SK-N-SH treated with all-trans-retinoic acid at 6 μM for 48 hours (cell line): ENCODE results near the gene KRTAP5-3.

ENCODE experiments used
- ARNTL ChIP-seq: fragments of 450-650 bp; formaldehyde crosslinking; IDR thresholded peaks from 2 replicates; pipeline ENCODE4 v1.5.0; 2020; ENCODE audit warnings: low read depth, mild to moderate bottlenecking, moderate library complexity, borderline replicate concordance
- BACH2 ChIP-seq: fragments of 250-450 bp; sonication (Bioruptor Pico); IDR thresholded peaks from 2 replicates; pipeline ENCODE4 v1.9.0; 2021; ENCODE audit warnings: mild to moderate bottlenecking, borderline replicate concordance
- CSDC2 ChIP-seq: fragments of 250-450 bp; sonication (Bioruptor Pico); IDR thresholded peaks from 2 replicates; pipeline ENCODE4 v1.5.0; 2020; ENCODE audit warnings: mild to moderate bottlenecking, moderate library complexity
- ESRRG ChIP-seq: fragments of 250-450 bp; sonication (Bioruptor Pico); IDR thresholded peaks from 2 replicates; pipeline ENCODE4 v1.6.1; 2021; ENCODE audit warnings: mild to moderate bottlenecking
- GLIS3 ChIP-seq: fragments of 250-450 bp; sonication (Bioruptor Pico); IDR thresholded peaks from 2 replicates; pipeline ENCODE4 v1.5.0; 2020; ENCODE audit warnings: mild to moderate bottlenecking, moderate library complexity
- PPARA ChIP-seq: fragments of 250-450 bp; sonication (Bioruptor Pico); IDR thresholded peaks from 2 replicates; pipeline ENCODE4 v1.5.0; 2020; ENCODE audit warnings: mild to moderate bottlenecking, borderline replicate concordance
- RARB ChIP-seq: fragments of 250-450 bp; sonication (Bioruptor Pico); IDR thresholded peaks from 2 replicates; pipeline ENCODE4 v1.8.0; 2021; ENCODE audit warnings: mild to moderate bottlenecking, moderate library complexity
- ZC3H10 ChIP-seq: fragments of 250-450 bp; sonication (Bioruptor Pico); IDR thresholded peaks from 2 replicates; pipeline ENCODE4 v1.5.1; 2021; ENCODE audit warnings: mild to moderate bottlenecking, moderate library complexity
- ZFP30 ChIP-seq: fragments of 450-650 bp; formaldehyde crosslinking; IDR thresholded peaks from 2 replicates; pipeline ENCODE4 v1.5.0; 2022; ENCODE audit warnings: mild to moderate bottlenecking, moderate library complexity
- ZNF565 ChIP-seq: fragments of 450-650 bp; formaldehyde crosslinking; conservative IDR thresholded peaks from 2 replicates; pipeline ENCODE4 v1.5.0; 2020; ENCODE audit warnings: low read depth, mild to moderate bottlenecking, moderate library complexity
- TF ChIP-seq, protein P1 (sequence below): fragments of 250-450 bp; sonication (Bioruptor Pico); IDR thresholded peaks from 2 replicates; pipeline ENCODE4 v1.8.0; 2021; ENCODE audit warnings: low read depth, mild to moderate bottlenecking, moderate library complexity, borderline replicate concordance
- TF ChIP-seq, protein P2 (sequence below): fragments of 250-450 bp; sonication (Bioruptor Pico); IDR thresholded peaks from 2 replicates; pipeline ENCODE4 v1.8.0; 2020; ENCODE audit warnings: mild to moderate bottlenecking, moderate library complexity, borderline replicate concordance
- TF ChIP-seq, protein P3 (sequence below): fragments of 250-450 bp; sonication (Bioruptor Pico); IDR thresholded peaks from 2 replicates; pipeline ENCODE4 v1.5.0; 2020; ENCODE audit warnings: mild to moderate bottlenecking, moderate library complexity
- TF ChIP-seq, protein P4 (sequence below): fragments of 250-450 bp; sonication (Bioruptor Pico); IDR thresholded peaks from 2 replicates; pipeline ENCODE4 v1.5.1; 2020; ENCODE audit warnings: low read depth, mild to moderate bottlenecking, moderate library complexity

DNA sequence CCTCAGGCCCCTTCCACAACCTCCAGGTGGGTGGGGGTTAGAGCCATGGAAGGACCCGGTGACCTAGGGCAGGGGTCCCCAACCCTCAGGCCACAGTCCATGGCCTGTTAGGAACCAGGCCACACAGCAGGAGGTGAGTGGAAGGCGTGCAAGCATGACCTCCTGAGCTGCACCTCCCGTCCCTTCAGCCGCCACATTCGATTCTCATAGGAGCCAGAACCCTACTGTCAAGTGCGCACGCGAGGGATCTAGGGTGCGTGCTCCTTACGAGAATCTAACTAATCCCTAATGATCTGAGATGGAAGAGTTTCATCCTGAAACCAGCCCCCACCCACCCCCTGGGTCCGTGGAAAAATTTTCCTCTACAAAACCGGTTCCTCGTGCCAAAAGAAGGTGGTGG, 17.3 kb upstream of the KRTAP5-3 start:
- TF ChIP-seq PPARA = no peak
- TF ChIP-seq, protein P1, sequence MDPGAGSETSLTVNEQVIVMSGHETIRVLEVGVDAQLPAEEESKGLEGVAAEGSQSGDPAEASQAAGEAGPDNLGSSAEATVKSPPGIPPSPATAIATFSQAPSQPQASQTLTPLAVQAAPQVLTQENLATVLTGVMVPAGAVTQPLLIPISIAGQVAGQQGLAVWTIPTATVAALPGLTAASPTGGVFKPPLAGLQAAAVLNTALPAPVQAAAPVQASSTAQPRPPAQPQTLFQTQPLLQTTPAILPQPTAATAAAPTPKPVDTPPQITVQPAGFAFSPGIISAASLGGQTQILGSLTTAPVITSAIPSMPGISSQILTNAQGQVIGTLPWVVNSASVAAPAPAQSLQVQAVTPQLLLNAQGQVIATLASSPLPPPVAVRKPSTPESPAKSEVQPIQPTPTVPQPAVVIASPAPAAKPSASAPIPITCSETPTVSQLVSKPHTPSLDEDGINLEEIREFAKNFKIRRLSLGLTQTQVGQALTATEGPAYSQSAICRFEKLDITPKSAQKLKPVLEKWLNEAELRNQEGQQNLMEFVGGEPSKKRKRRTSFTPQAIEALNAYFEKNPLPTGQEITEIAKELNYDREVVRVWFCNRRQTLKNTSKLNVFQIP = no peak
- TF ChIP-seq, protein P2, sequence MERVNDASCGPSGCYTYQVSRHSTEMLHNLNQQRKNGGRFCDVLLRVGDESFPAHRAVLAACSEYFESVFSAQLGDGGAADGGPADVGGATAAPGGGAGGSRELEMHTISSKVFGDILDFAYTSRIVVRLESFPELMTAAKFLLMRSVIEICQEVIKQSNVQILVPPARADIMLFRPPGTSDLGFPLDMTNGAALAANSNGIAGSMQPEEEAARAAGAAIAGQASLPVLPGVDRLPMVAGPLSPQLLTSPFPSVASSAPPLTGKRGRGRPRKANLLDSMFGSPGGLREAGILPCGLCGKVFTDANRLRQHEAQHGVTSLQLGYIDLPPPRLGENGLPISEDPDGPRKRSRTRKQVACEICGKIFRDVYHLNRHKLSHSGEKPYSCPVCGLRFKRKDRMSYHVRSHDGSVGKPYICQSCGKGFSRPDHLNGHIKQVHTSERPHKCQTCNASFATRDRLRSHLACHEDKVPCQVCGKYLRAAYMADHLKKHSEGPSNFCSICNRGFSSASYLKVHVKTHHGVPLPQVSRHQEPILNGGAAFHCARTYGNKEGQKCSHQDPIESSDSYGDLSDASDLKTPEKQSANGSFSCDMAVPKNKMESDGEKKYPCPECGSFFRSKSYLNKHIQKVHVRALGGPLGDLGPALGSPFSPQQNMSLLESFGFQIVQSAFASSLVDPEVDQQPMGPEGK (CRISPR knock-in tag) = no peak
- TF ChIP-seq BACH2 (CRISPR knock-in tag) = no peak
- TF ChIP-seq ESRRG (CRISPR knock-in tag) = no peak
- TF ChIP-seq, protein P3, sequence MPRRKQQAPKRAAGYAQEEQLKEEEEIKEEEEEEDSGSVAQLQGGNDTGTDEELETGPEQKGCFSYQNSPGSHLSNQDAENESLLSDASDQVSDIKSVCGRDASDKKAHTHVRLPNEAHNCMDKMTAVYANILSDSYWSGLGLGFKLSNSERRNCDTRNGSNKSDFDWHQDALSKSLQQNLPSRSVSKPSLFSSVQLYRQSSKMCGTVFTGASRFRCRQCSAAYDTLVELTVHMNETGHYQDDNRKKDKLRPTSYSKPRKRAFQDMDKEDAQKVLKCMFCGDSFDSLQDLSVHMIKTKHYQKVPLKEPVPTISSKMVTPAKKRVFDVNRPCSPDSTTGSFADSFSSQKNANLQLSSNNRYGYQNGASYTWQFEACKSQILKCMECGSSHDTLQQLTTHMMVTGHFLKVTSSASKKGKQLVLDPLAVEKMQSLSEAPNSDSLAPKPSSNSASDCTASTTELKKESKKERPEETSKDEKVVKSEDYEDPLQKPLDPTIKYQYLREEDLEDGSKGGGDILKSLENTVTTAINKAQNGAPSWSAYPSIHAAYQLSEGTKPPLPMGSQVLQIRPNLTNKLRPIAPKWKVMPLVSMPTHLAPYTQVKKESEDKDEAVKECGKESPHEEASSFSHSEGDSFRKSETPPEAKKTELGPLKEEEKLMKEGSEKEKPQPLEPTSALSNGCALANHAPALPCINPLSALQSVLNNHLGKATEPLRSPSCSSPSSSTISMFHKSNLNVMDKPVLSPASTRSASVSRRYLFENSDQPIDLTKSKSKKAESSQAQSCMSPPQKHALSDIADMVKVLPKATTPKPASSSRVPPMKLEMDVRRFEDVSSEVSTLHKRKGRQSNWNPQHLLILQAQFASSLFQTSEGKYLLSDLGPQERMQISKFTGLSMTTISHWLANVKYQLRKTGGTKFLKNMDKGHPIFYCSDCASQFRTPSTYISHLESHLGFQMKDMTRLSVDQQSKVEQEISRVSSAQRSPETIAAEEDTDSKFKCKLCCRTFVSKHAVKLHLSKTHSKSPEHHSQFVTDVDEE = no peak
- no peak for TF ChIP-seq ARNTL (CRISPR knock-in tag)
- no peak for TF ChIP-seq GLIS3 (CRISPR knock-in tag)
- TF ChIP-seq, protein P4, sequence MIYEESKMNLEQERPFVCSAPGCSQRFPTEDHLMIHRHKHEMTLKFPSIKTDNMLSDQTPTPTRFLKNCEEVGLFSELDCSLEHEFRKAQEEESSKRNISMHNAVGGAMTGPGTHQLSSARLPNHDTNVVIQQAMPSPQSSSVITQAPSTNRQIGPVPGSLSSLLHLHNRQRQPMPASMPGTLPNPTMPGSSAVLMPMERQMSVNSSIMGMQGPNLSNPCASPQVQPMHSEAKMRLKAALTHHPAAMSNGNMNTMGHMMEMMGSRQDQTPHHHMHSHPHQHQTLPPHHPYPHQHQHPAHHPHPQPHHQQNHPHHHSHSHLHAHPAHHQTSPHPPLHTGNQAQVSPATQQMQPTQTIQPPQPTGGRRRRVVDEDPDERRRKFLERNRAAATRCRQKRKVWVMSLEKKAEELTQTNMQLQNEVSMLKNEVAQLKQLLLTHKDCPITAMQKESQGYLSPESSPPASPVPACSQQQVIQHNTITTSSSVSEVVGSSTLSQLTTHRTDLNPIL (CRISPR knock-in tag) = no peak
- no peak for TF ChIP-seq ZFP30
- no peak for TF ChIP-seq ZNF565
- no peak for TF ChIP-seq ZC3H10 (CRISPR knock-in tag)
- TF ChIP-seq RARB (CRISPR knock-in tag) = no peak
- no peak for TF ChIP-seq CSDC2
